Measurements from ENCODE around the gene CCDC12. TPM values are rescaled to one million over a fixed set of nuclear protein-coding genes. Genes with fewer than 3 reads are reported as not detected.
A peak's percentile ranks its signal among the peaks of the same experiment; 100 is the strongest.

The CCDC12 gene
- total RNA-seq, 1 donor from 2014 or later, result 33.1 TPM

- DNase-seq (ENCODE audit: low spot score), result no peak
Observed at GRCh38 chr3:47008234-47008796, 31.8 kb upstream of the CCDC12 start.

GRCh38 chr3:47007482-47008233 lies 31.1 kb upstream of the CCDC12 start:
- DNase-seq (ENCODE audit: low spot score), result no peak

GRCh38 chr3:47007001-47007400 lies 30.5 kb upstream of the CCDC12 start:
- no peak for DNase-seq (ENCODE audit: low spot score)

GRCh38 chr3:47006145-47006651 lies 29.7 kb upstream of the CCDC12 start:
- no peak for DNase-seq (ENCODE audit: low spot score)

- peak; percentile 85 for DNase-seq (ENCODE audit: low spot score)
Observed at GRCh38 chr3:47005212-47006144, 28.9 kb upstream of the CCDC12 start.

- DNase-seq (ENCODE audit: low spot score), result peak; percentile 68
Observed at GRCh38 chr3:47004369-47005211, 28.0 kb upstream of the CCDC12 start.

- DNase-seq (ENCODE audit: low spot score), result no peak
Observed at GRCh38 chr3:47003461-47004368, 27.2 kb upstream of the CCDC12 start.

GRCh38 chr3:47003056-47003410 lies 26.5 kb upstream of the CCDC12 start:
- DNase-seq (ENCODE audit: low spot score), result no peak

GRCh38 chr3:47002171-47003055 lies 25.9 kb upstream of the CCDC12 start:
- no peak for DNase-seq (ENCODE audit: low spot score)

GRCh38 chr3:47001731-47002170 lies 25.2 kb upstream of the CCDC12 start:
- no peak for DNase-seq (ENCODE audit: low spot score)

GRCh38 chr3:47000922-47001730 lies 24.6 kb upstream of the CCDC12 start:
- no peak for DNase-seq (ENCODE audit: low spot score)

GRCh38 chr3:47000198-47000815 lies 23.8 kb upstream of the CCDC12 start:
- DNase-seq (ENCODE audit: low spot score), result no peak

GRCh38 chr3:46999516-47000197 lies 23.1 kb upstream of the CCDC12 start:
- DNase-seq (ENCODE audit: low spot score), result no peak

- DNase-seq (ENCODE audit: low spot score), result no peak
Observed at GRCh38 chr3:46998852-46999515, 22.4 kb upstream of the CCDC12 start.

GRCh38 chr3:46998121-46998851 lies 21.7 kb upstream of the CCDC12 start:
- no peak for DNase-seq (ENCODE audit: low spot score)
